GM12878 (cell line): ENCODE measurements around the gene DCAF15.

ENCODE experiments used
- ATF2 ChIP-seq: IDR thresholded peaks from 2 replicates; pipeline ENCODE4 v1.6.1; 2012; ENCODE audit warnings: low read length, inconsistent platforms
- CTCF ChIP-seq, 3 experiments: IDR thresholded peaks in 2 of 3; conservative IDR thresholded peaks in 1 of 3; 2 replicates each; pipeline ENCODE4 v1.5.1; 2011; ENCODE audit warnings: low read depth in 3 of 3, low read length in 3 of 3, mild to moderate bottlenecking in 3 of 3, control low read depth in 2 of 3, moderate library complexity in 2 of 3, inconsistent platforms in 1 of 3, mixed read lengths in 1 of 3; ENCODE audit not compliant: control insufficient read depth in 2 of 3, insufficient read depth in 1 of 3; ENCODE audit errors: extremely low read depth in 1 of 3
- EZH2 ChIP-seq: IDR thresholded peaks from 2 replicates; pipeline ENCODE4 v1.6.1; 2012; ENCODE audit warnings: low read depth, mild to moderate bottlenecking, control low read depth, inconsistent platforms, low read length, borderline replicate concordance; ENCODE audit not compliant: control insufficient read depth
- POLR2AphosphoS5 ChIP-seq: IDR thresholded peaks from 2 replicates; pipeline ENCODE4 v1.6.1; 2011; ENCODE audit warnings: mild to moderate bottlenecking, low read length, inconsistent platforms
- RCOR1 ChIP-seq: conservative IDR thresholded peaks from 2 replicates; pipeline ENCODE4 v1.6.1; 2012; ENCODE audit warnings: low read depth, low read length, improper control_type of control experiment
- SPI1 ChIP-seq: IDR thresholded peaks from 2 replicates; pipeline ENCODE4 v1.6.1; 2011; ENCODE audit warnings: low read depth, mild to moderate bottlenecking, low read length, moderate library complexity, borderline replicate concordance; ENCODE audit not compliant: insufficient read depth
- ZNF384 ChIP-seq: IDR thresholded peaks from 2 replicates; pipeline ENCODE4 v1.6.1; 2012; ENCODE audit warnings: low read depth, mild to moderate bottlenecking, low read length, improper control_type of control experiment, borderline replicate concordance

- TF ChIP-seq CTCF (IDR thresholded peaks at IDR 0.05 in 2 of 3, conservative IDR thresholded peaks at IDR 0.05 in 1 of 3; ENCODE audit: control insufficient read depth in 2 of 3, extremely low read depth in 1 of 3, insufficient read depth in 1 of 3, low read depth in 3 of 3, low read length in 3 of 3) (no peak), EZH2 (no peak), ZNF384 (no peak), SPI1 (no peak), ATF2 (no peak), RCOR1 (no peak), POLR2AphosphoS5 (no peak)
Observed at GRCh38 chr19:13957051-13957450, 4.7 kb downstream of the DCAF15 start.
